Trophoblast cell (in vitro differentiated cells and primary cell): ENCODE results near the gene GRIK4.
"Not testable (repeated sequence)": the region's sequence is repeated elsewhere in the genome, so short reads cannot be mapped to it uniquely, and the experiment has no call there.

ENCODE experiments used
- DNase-seq, 2 donors: peaks; one replicate each; pipeline ENCODE4 v3.0.0-alpha.2; 2016
- H2AFZ ChIP-seq: 2 replicates; pipeline ENCODE4 v1.6.1; 2013; ENCODE audit warnings: low read length, moderate library complexity, mild to moderate bottlenecking; ENCODE audit not compliant: insufficient read depth, poor library complexity
- H2AK5ac ChIP-seq: 2 replicates; pipeline ENCODE4 v1.6.1; 2013; ENCODE audit warnings: mild to moderate bottlenecking, low read length
- H2BK120ac ChIP-seq: 2 replicates; pipeline ENCODE4 v1.6.1; 2013; ENCODE audit warnings: low read length, mild to moderate bottlenecking, moderate library complexity; ENCODE audit not compliant: insufficient read depth, poor library complexity
- H2BK12ac ChIP-seq: 2 replicates; pipeline ENCODE4 v1.6.1; 2013; ENCODE audit warnings: mild to moderate bottlenecking, low read length, moderate library complexity
- H2BK5ac ChIP-seq: 2 replicates; pipeline ENCODE4 v1.6.1; 2013; ENCODE audit warnings: low read length, low read depth, moderate library complexity, mild to moderate bottlenecking; ENCODE audit not compliant: poor library complexity
- H3K14ac ChIP-seq: 2 replicates; pipeline ENCODE4 v1.6.1; 2013; ENCODE audit warnings: mild to moderate bottlenecking, low read length
- H3K18ac ChIP-seq: 2 replicates; pipeline ENCODE4 v1.6.1; 2013; ENCODE audit warnings: mild to moderate bottlenecking, low read length
- H3K23ac ChIP-seq: 2 replicates; pipeline ENCODE4 v1.6.1; 2013; ENCODE audit warnings: low read length
- H3K27ac ChIP-seq: 2 replicates; pipeline ENCODE4 v1.5.1; 2013; ENCODE audit warnings: low read depth, mild to moderate bottlenecking, inconsistent platforms, low read length, moderate library complexity
- H3K27me3 ChIP-seq: 2 replicates; pipeline ENCODE4 v1.6.1; 2013; ENCODE audit warnings: inconsistent platforms, mild to moderate bottlenecking, low read length, moderate library complexity; ENCODE audit not compliant: insufficient read depth
- H3K36me3 ChIP-seq, 2 experiments: 1 replicate in 1 of 2; 2 replicates in 1 of 2; pipeline ENCODE4 v1.6.1; 2013; ENCODE audit warnings: low read length in 2 of 2, mild to moderate bottlenecking in 2 of 2, moderate library complexity in 1 of 2; ENCODE audit not compliant: insufficient read depth in 2 of 2, control insufficient read depth in 1 of 2
- H3K4ac ChIP-seq: 2 replicates; pipeline ENCODE4 v1.6.1; 2013; ENCODE audit warnings: low read depth, mild to moderate bottlenecking, low read length, moderate library complexity
- H3K4me1 ChIP-seq, 2 experiments: 1 replicate in 1 of 2; 2 replicates in 1 of 2; pipeline ENCODE4 v1.6.1; 2013; ENCODE audit warnings: low read length in 2 of 2, mild to moderate bottlenecking in 2 of 2, moderate library complexity in 1 of 2; ENCODE audit not compliant: insufficient read depth in 2 of 2, control insufficient read depth in 1 of 2
- H3K4me2 ChIP-seq: 2 replicates; pipeline ENCODE4 v1.6.1; 2013; ENCODE audit warnings: inconsistent platforms, mild to moderate bottlenecking, low read length, moderate library complexity
- H3K4me3 ChIP-seq: 2 replicates; pipeline ENCODE4 v1.5.1; 2013; ENCODE audit warnings: mild to moderate bottlenecking, low read depth, low read length, inconsistent platforms
- H3K79me1 ChIP-seq: one replicate; pipeline ENCODE4 v1.6.1; 2013; ENCODE audit warnings: low read length
- H3K79me2 ChIP-seq: 2 replicates; pipeline ENCODE4 v1.6.1; 2013; ENCODE audit warnings: low read length, mild to moderate bottlenecking; ENCODE audit not compliant: control insufficient read depth, insufficient read depth, poor library complexity
- H3K9ac ChIP-seq: 2 replicates; pipeline ENCODE4 v1.6.1; 2013; ENCODE audit warnings: mild to moderate bottlenecking, low read length
- H3K9me3 ChIP-seq: 2 replicates; pipeline ENCODE4 v1.6.1; 2013; ENCODE audit warnings: low read depth, mild to moderate bottlenecking, control low read depth, inconsistent platforms, low read length; ENCODE audit not compliant: insufficient read depth
- H4K12ac ChIP-seq: 2 replicates; pipeline ENCODE4 v1.6.1; 2013; ENCODE audit warnings: low read depth, mild to moderate bottlenecking, low read length, moderate library complexity
- H4K8ac ChIP-seq: 2 replicates; pipeline ENCODE4 v1.6.1; 2013; ENCODE audit warnings: low read depth, mild to moderate bottlenecking, low read length, moderate library complexity
- H4K91ac ChIP-seq: one replicate; pipeline ENCODE4 v1.6.1; 2013; ENCODE audit warnings: low read depth, mild to moderate bottlenecking, low read length, moderate library complexity
- WGBS: extraction: QIAGEN DNeasy Blood & Tissue Kit; methylation state at CpG from one replicate; pipeline ENCODE4 v1.1.7; 2013; ENCODE audit warnings: missing lambda C conversion rate; ENCODE audit not compliant: insufficient read length, insufficient coverage; ENCODE audit errors: extremely low coverage; 5-methylcytosine and 5-hydroxymethylcytosine counted together

GRIK4 gene

GRCh38 chr11:120578596-120579154, 67.1 kb downstream of the GRIK4 start:
- no peaks in the 10 kb centered on the region for H3K36me3 ChIP-seq
- DNase-seq: no peak
- no peak overlapping the region for H2BK12ac ChIP-seq
- H3K27me3 ChIP-seq: no peaks in the 10 kb centered on the region
- no peak overlapping the region for H4K91ac ChIP-seq
- no peak overlapping the region for H3K4ac ChIP-seq
- no peak overlapping the region for H3K9ac ChIP-seq
- H2AFZ ChIP-seq: no peak overlapping the region
- no peak overlapping the region for H3K23ac ChIP-seq
- H3K79me1 ChIP-seq: no peaks in the 10 kb centered on the region
- no peak overlapping the region for H3K18ac ChIP-seq
- no peaks in the 10 kb centered on the region for H3K4me1 ChIP-seq
- H3K79me2 ChIP-seq: no peaks in the 10 kb centered on the region
- H3K4me2 ChIP-seq: no peak overlapping the region
- H3K4me3 ChIP-seq: no peak overlapping the region
- H4K8ac ChIP-seq: no peak overlapping the region
- no peak overlapping the region for H2AK5ac ChIP-seq
- no peak overlapping the region for H3K27ac ChIP-seq
- H2BK120ac ChIP-seq: no peak overlapping the region
- no peak overlapping the region for H3K14ac ChIP-seq
- WGBS: no CpG with 5 or more reads among the region's 14 CpGs
- H2BK5ac ChIP-seq: no peak overlapping the region
- H4K12ac ChIP-seq: no peak overlapping the region
- no peaks in the 10 kb centered on the region for H3K9me3 ChIP-seq

GRCh38 chr11:120579611-120580031, 68.1 kb downstream of the GRIK4 start:
- H3K4ac ChIP-seq: no peak overlapping the region
- no peaks in the 10 kb centered on the region for H3K9me3 ChIP-seq
- no peak overlapping the region for H2BK12ac ChIP-seq
- H3K79me2 ChIP-seq: no peaks in the 10 kb centered on the region
- no peak overlapping the region for H3K27ac ChIP-seq
- no peak for DNase-seq
- no peak overlapping the region for H4K8ac ChIP-seq
- no peaks in the 10 kb centered on the region for H3K36me3 ChIP-seq
- no peaks in the 10 kb centered on the region for H3K27me3 ChIP-seq
- H3K9ac ChIP-seq: no peak overlapping the region
- no peak overlapping the region for H2AK5ac ChIP-seq
- no peaks in the 10 kb centered on the region for H3K79me1 ChIP-seq
- H2BK120ac ChIP-seq: no peak overlapping the region
- H3K4me2 ChIP-seq: no peak overlapping the region
- H3K14ac ChIP-seq: no peak overlapping the region
- no peak overlapping the region for H4K12ac ChIP-seq
- H3K23ac ChIP-seq: no peak overlapping the region
- no peak overlapping the region for H4K91ac ChIP-seq
- H3K4me3 ChIP-seq: no peak overlapping the region
- no CpG with 5 or more reads among the region's 7 CpGs for WGBS
- H3K18ac ChIP-seq: no peak overlapping the region
- H2AFZ ChIP-seq: no peak overlapping the region
- H3K4me1 ChIP-seq: no peaks in the 10 kb centered on the region
- H2BK5ac ChIP-seq: no peak overlapping the region

- Histone ChIP-seq H3K4me3 (no peak overlapping the region), H2AFZ (no peak overlapping the region), H3K9me3 (no peaks in the 10 kb centered on the region), H3K79me2 (no peaks in the 10 kb centered on the region), H3K18ac (no peak overlapping the region), H3K23ac (no peak overlapping the region), H4K91ac (no peak overlapping the region), H3K36me3 (no peaks in the 10 kb centered on the region), H3K4ac (no peak overlapping the region), H3K9ac (no peak overlapping the region), H2BK5ac (no peak overlapping the region), H2BK120ac (no peak overlapping the region), H3K4me1 (no peaks in the 10 kb centered on the region), H3K27me3 (no peaks in the 10 kb centered on the region), H3K27ac (no peak overlapping the region), H3K14ac (no peak overlapping the region), H4K12ac (no peak overlapping the region), H3K4me2 (no peak overlapping the region), H3K79me1 (no peaks in the 10 kb centered on the region), H2BK12ac (no peak overlapping the region), H4K8ac (no peak overlapping the region), H2AK5ac (no peak overlapping the region)
- DNase-seq: no peak
- WGBS: no CpG with 5 or more reads among the region's 4 CpGs
These were observed 69.8 kb downstream of the GRIK4 start for GRCh38 chr11:120581313-120581712.

GRCh38 chr11:120582535-120582934, 71.0 kb downstream of the GRIK4 start:
- H3K18ac ChIP-seq, H3K36me3 ChIP-seq, H3K4me1 ChIP-seq, H3K4me2 ChIP-seq, H3K9ac ChIP-seq, H3K4ac ChIP-seq, H3K27ac ChIP-seq, H3K14ac ChIP-seq, H3K4me3 ChIP-seq, H3K79me2 ChIP-seq, H3K27me3 ChIP-seq, H3K79me1 ChIP-seq, DNase-seq, H4K8ac ChIP-seq, H4K91ac ChIP-seq, H3K23ac ChIP-seq, H2BK5ac ChIP-seq, H4K12ac ChIP-seq, H2BK12ac ChIP-seq, H3K9me3 ChIP-seq, H2AFZ ChIP-seq, H2AK5ac ChIP-seq, H2BK120ac ChIP-seq: not testable (repeated sequence)
- WGBS: no CpG with 5 or more reads among the region's 3 CpGs
